CMK (cell line): ENCODE measurements around the gene JPH4.
"Not testable (repeated sequence)": the region's sequence is repeated elsewhere in the genome, so short reads cannot be mapped to it uniquely, and the experiment has no call there.

Experiments used
- DNase-seq: peaks from one replicate; pipeline ENCODE4 v3.0.0-alpha.2; 2010; ENCODE audit warnings: low read depth

The JPH4 gene

GRCh38 chr14:23547924-23548323 lies 30.7 kb downstream of the JPH4 start:
- DNase-seq = no peak

- DNase-seq = no peak
These were observed 32.0 kb downstream of the JPH4 start for GRCh38 chr14:23546450-23547035.

GRCh38 chr14:23545740-23546365 lies 32.7 kb downstream of the JPH4 start:
- no peak for DNase-seq

GRCh38 chr14:23544511-23545447 lies 33.8 kb downstream of the JPH4 start:
- DNase-seq = no peak

GRCh38 chr14:23543403-23543802 lies 35.2 kb downstream of the JPH4 start:
- DNase-seq = no peak

GRCh38 chr14:23542261-23542660 lies 36.3 kb downstream of the JPH4 start:
- no peak for DNase-seq

GRCh38 chr14:23540141-23540469 lies 38.5 kb downstream of the JPH4 start:
- DNase-seq = no peak

- DNase-seq = no peak
These were observed 39.1 kb downstream of the JPH4 start for GRCh38 chr14:23539248-23540140.

- no peak for DNase-seq
These were observed 39.8 kb downstream of the JPH4 start for GRCh38 chr14:23538785-23539184.

- no peak for DNase-seq
These were observed 40.4 kb downstream of the JPH4 start for GRCh38 chr14:23538050-23538718.

GRCh38 chr14:23537351-23538049 lies 41.1 kb downstream of the JPH4 start:
- no peak for DNase-seq

- not testable (repeated sequence) for DNase-seq
These were observed 41.7 kb downstream of the JPH4 start for GRCh38 chr14:23536906-23537305.

GRCh38 chr14:23536494-23536893 lies 42.1 kb downstream of the JPH4 start:
- no peak for DNase-seq

- no peak for DNase-seq
These were observed 42.6 kb downstream of the JPH4 start for GRCh38 chr14:23535943-23536342.

- no peak for DNase-seq
These were observed 44.7 kb downstream of the JPH4 start for GRCh38 chr14:23533652-23534435.

GRCh38 chr14:23532658-23533057 lies 45.9 kb downstream of the JPH4 start:
- DNase-seq = no peak

GRCh38 chr14:23531391-23531790 lies 47.2 kb downstream of the JPH4 start:
- DNase-seq = no peak

GRCh38 chr14:23530375-23531055 lies 48.1 kb downstream of the JPH4 start:
- no peak for DNase-seq

- no peak for DNase-seq
These were observed 49.6 kb downstream of the JPH4 start for GRCh38 chr14:23529016-23529415.

GRCh38 chr14:23528555-23528954 lies 50.0 kb downstream of the JPH4 start:
- no peak for DNase-seq
